HepG2 (cell line): ENCODE results near the gene SGPL1.

ENCODE experiments used
- CTCF ChIP-seq: sonication (generic); formaldehyde crosslinking; IDR thresholded peaks from 2 replicates; pipeline ENCODE4 v1.5.0; 2020; ENCODE audit warnings: mild to moderate bottlenecking, missing genetic modification reagents, moderate library complexity
- ELF1 ChIP-seq: sonication (generic); formaldehyde crosslinking; IDR thresholded peaks from 2 replicates; pipeline ENCODE4 v1.4.0; 2020; ENCODE audit warnings: missing genetic modification reagents
- FOXK2 ChIP-seq: fragments of 450-650 bp; IDR thresholded peaks from 2 replicates; pipeline ENCODE4 v1.6.1; 2016
- FOXM1 ChIP-seq: sonication (generic); formaldehyde crosslinking; IDR thresholded peaks from 2 replicates; pipeline ENCODE4 v1.5.0; 2020; ENCODE audit warnings: missing genetic modification reagents
- GTF2F1 ChIP-seq: fragments of 150-350 bp; IDR thresholded peaks from 2 replicates; pipeline ENCODE4 v1.6.1; 2014; ENCODE audit warnings: low read length
- PHF20 ChIP-seq: sonication (generic); formaldehyde crosslinking; IDR thresholded peaks from 2 replicates; pipeline ENCODE4 v1.5.0; 2020; ENCODE audit warnings: mild to moderate bottlenecking, missing genetic modification reagents
- PRMT3 ChIP-seq: sonication (generic); formaldehyde crosslinking; IDR thresholded peaks from 2 replicates; pipeline ENCODE4 v1.8.1; 2022; ENCODE audit warnings: low read depth, mild to moderate bottlenecking, moderate library complexity, missing genetic modification reagents, borderline replicate concordance
- RAD21 ChIP-seq: fragments of 450-650 bp; formaldehyde crosslinking; IDR thresholded peaks from 2 replicates; pipeline ENCODE4 v1.5.0; 2020; ENCODE audit warnings: mild to moderate bottlenecking
- RNF2 ChIP-seq: fragments of 450-650 bp; conservative IDR thresholded peaks from 2 replicates; pipeline ENCODE4 v1.6.1; 2016; ENCODE audit warnings: low read depth
- SALL2 ChIP-seq: sonication (generic); formaldehyde crosslinking; IDR thresholded peaks from 2 replicates; pipeline ENCODE4 v1.8.1; 2023; ENCODE audit warnings: mild to moderate bottlenecking, missing genetic modification reagents, inconsistent platforms
- SUZ12 ChIP-seq: fragments of 150-350 bp; IDR thresholded peaks from 2 replicates; pipeline ENCODE4 v1.6.1; 2014; ENCODE audit warnings: low read depth, low read length
- ZBTB1 ChIP-seq: sonication (generic); formaldehyde crosslinking; IDR thresholded peaks from 2 replicates; pipeline ENCODE4 v1.4.0; 2020; ENCODE audit warnings: missing genetic modification reagents, borderline replicate concordance
- ZNF687 ChIP-seq: sonication (generic); formaldehyde crosslinking; IDR thresholded peaks from 2 replicates; pipeline ENCODE4 v1.5.1; 2020; ENCODE audit warnings: mild to moderate bottlenecking, missing genetic modification reagents, moderate library complexity
- TF ChIP-seq, protein P1 (sequence below): sonication (generic); formaldehyde crosslinking; IDR thresholded peaks from 2 replicates; pipeline ENCODE4 v1.5.1; 2020; ENCODE audit warnings: missing genetic modification reagents, mild to moderate bottlenecking, borderline replicate concordance

- no peak for TF ChIP-seq CTCF (CRISPR knock-in tag)
- TF ChIP-seq ZBTB1 (CRISPR knock-in tag), result no peak
- TF ChIP-seq FOXM1, result no peak
- TF ChIP-seq PHF20 (CRISPR knock-in tag), result no peak
- TF ChIP-seq GTF2F1, result no peak
- TF ChIP-seq PRMT3 (CRISPR knock-in tag), result no peak
- no peak for TF ChIP-seq SUZ12
- TF ChIP-seq, protein P1, sequence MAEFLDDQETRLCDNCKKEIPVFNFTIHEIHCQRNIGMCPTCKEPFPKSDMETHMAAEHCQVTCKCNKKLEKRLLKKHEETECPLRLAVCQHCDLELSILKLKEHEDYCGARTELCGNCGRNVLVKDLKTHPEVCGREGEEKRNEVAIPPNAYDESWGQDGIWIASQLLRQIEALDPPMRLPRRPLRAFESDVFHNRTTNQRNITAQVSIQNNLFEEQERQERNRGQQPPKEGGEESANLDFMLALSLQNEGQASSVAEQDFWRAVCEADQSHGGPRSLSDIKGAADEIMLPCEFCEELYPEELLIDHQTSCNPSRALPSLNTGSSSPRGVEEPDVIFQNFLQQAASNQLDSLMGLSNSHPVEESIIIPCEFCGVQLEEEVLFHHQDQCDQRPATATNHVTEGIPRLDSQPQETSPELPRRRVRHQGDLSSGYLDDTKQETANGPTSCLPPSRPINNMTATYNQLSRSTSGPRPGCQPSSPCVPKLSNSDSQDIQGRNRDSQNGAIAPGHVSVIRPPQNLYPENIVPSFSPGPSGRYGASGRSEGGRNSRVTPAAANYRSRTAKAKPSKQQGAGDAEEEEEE (CRISPR knock-in tag), result no peak
- TF ChIP-seq RAD21 (CRISPR knock-in tag), result no peak
- no peak for TF ChIP-seq RNF2
- no peak for TF ChIP-seq SALL2 (CRISPR knock-in tag)
- no peak for TF ChIP-seq FOXK2
- no peak for TF ChIP-seq ZNF687 (CRISPR knock-in tag)
- TF ChIP-seq ELF1 (CRISPR knock-in tag), result no peak
Measured at GRCh38 chr10:70920519-70920918, 104.8 kb downstream of the SGPL1 start.
